ENCODE data around the gene TLR5.

DNA sequence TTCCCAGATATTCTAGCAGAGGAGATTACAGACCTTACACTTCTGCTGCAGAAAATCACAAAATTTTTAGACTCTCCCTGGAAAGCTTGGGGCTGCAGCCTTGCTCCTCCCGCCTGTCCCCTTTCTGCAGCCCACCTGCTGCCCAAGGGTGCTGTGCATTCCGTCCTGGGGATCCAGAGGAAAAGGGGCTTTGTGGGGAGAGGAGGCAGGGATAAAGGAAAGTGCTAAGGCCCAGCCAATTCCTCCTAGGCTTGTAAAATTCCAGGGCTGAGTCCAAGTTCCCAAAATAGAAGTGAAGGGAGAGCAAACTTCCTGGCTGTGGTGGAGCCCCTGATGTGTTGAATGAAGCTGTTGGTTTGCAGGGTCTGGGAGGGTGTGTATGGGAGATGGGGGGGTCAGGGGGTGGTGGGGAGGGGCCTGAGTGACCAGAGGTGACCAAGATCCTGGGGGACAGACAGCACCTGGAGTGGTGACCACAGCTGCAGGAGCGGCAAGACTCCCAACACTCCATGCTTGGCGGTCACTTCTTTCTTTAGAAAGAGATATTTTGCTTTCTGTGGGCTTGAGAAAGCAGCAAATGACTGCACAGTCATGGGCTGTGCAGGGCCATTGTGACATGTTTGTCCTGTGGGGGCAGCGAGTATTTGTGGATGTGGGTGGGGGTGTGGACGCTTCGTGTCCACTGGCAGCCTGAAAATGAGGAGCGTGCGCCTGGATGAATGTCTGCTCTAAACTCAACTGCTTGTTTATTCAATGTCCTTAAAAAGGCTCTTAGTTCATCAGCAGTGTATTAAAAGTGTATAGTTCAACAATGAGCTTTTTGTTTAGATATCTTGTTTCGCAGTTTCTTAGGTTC, 68.4 kb downstream of the TLR5 start:
- TF ChIP-seq, protein P1, sequence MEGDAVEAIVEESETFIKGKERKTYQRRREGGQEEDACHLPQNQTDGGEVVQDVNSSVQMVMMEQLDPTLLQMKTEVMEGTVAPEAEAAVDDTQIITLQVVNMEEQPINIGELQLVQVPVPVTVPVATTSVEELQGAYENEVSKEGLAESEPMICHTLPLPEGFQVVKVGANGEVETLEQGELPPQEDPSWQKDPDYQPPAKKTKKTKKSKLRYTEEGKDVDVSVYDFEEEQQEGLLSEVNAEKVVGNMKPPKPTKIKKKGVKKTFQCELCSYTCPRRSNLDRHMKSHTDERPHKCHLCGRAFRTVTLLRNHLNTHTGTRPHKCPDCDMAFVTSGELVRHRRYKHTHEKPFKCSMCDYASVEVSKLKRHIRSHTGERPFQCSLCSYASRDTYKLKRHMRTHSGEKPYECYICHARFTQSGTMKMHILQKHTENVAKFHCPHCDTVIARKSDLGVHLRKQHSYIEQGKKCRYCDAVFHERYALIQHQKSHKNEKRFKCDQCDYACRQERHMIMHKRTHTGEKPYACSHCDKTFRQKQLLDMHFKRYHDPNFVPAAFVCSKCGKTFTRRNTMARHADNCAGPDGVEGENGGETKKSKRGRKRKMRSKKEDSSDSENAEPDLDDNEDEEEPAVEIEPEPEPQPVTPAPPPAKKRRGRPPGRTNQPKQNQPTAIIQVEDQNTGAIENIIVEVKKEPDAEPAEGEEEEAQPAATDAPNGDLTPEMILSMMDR (IDR thresholded peaks at IDR 0.05), result no peak
- no peak for TF ChIP-seq POLR2A (IDR thresholded peaks at IDR 0.05)
